Posterior cingulate gyrus (tissue), 11 donors: Measurements from ENCODE around the gene CCDC30.

Source experiments
- DNase-seq, 10 donors: peaks; one replicate each; pipeline versions ENCODE4 v3.0.0 to v3.0.0-alpha.2; 2020 to 2021; ENCODE audit warnings: mixed read lengths in 3 of 10
- intact Hi-C: fragments of 100-400 bp; cut with DNase I; formaldehyde crosslinking; loops from one replicate; pipeline ENCODE4 v1.15.1; 2023

The CCDC30 gene

DNA sequence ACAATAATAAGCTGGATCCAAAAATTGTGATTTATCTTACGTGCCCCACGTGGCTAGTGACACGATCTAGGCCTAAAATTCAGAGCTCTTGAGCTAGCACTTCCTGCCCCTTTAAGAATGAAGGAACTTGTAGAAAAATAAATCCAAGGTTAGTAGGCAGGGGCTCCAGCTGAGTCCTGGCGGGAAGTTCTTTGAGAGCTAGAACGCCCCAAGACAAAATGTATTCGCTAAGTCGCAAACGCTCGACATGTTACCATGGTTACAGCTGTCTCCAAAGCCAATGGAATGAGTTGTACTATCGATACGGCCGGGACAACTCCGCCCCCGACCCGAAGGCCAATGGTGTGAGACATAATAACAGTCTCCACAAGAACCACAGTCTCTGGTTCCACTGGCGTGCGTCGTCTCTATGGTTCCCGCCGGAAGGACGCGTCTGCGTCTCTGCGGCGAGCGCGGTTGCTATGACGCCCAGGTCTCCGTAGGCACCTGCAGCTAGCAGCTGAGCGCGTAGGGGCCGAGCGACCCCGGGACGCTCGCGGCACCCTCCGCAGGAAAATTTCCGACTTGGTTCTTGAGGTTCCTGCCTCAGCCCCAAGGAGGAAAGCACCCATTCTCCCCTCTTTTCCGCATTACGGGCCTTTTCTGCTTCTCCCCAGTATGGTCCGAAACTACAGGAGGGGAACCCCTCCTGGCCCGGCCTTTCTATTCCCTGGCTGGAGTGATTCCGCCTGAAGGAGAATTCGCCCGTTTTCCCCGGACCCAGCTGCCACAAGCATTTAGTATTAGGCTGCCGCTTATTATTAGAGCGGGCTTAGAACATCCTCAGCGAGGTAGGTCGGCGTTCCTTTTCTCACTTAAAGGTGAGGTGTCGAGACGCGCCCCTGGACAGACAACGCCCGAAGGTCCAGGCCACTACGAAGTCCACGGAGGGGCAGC, at the start of gene CCDC30:
CCDC30 (plus strand) TSS at position 459 of the 936 bp plus-strand sequence. CDS start 17,266 bp downstream, outside the sequence.
- intact Hi-C loops, result no loop called here

DNA sequence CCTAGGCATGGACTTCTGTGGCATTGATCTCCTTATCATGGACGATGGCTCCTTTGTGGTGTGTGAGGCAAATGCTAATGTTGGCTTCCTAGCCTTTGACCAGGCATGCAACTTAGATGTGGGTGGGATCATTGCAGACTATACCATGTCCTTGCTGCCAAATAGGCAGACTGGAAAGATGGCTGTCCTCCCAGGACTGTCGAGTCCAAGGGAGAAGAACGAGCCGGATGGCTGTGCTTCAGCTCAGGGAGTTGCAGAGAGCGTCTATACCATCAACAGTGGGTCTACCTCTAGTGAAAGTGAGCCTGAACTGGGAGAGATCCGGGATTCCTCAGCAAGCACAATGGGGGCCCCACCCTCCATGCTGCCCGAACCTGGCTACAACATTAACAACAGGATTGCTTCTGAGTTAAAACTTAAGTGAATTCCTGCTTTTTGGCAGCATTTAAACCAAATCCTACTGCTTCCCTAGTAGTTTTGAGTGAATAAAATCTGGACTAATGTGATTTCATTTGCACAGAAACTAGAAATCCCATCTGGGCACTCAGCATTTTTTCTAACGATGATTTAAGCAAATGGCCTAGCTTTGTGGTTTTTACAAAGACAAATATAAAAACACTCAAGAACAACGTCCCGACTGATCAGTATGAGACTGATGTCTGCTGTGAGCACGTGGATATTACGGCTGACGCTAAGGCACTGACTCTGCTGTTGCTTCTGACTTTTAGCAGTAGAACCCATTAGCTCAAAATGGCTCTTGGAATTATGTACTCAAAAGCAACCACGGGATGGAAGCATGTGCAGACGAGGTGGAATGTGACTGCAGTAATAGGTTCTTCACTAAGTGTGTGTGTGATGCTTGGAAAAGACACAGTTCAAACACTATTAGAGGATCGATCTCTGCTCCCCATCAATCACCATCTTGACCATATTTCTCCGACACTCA, 48.3 kb upstream of the CCDC30 start:
- intact Hi-C loops, result no loop called here
- DNase-seq, result no peak

More for the DNA sequence above, at the start of gene CCDC30:
- peak; percentile 79 to 99 (median 94) for DNase-seq

DNA sequence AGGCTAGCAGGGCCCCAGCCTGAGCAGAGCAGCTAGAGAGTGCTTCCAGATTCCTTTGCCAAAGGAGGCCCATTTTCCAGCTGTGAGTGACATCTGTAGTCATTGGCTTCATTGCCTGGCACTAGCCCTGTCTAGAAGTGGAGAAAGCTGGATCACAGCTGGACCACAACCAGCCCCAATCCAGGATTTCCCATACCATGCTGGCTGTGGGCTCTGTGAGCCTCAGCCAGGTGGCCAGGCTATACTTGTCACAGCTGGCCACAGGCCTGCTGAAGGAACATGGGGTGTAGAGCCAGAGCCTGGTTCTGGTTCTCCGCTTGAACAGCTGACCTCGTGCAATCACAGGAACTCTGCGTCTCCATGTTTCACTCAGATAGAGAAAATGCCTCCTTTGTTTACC, 45.9 kb upstream of the CCDC30 start:
- no peak for DNase-seq
- intact Hi-C loops, result no loop called here

DNA sequence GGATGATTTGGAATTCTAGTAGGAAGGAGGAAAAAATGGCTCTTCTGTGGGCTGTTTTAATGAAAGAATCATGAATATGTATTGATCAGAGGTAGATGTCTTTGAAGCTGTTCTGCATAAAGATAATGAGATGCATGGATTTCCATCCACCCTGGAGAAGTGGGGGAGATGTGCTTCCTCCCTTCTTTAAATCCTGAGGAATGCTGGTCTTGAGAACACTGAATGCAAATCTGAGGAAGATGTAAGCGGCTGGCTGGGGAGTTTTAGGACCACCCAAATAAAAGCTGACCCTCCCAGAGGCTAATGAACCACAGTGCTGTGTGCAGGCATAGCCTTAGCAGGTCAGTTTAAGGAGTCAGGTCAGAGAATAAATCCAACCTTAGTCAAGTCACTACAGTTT, 44.6 kb upstream of the CCDC30 start:
- intact Hi-C loops, result no loop called here
- DNase-seq, result no peak

DNA sequence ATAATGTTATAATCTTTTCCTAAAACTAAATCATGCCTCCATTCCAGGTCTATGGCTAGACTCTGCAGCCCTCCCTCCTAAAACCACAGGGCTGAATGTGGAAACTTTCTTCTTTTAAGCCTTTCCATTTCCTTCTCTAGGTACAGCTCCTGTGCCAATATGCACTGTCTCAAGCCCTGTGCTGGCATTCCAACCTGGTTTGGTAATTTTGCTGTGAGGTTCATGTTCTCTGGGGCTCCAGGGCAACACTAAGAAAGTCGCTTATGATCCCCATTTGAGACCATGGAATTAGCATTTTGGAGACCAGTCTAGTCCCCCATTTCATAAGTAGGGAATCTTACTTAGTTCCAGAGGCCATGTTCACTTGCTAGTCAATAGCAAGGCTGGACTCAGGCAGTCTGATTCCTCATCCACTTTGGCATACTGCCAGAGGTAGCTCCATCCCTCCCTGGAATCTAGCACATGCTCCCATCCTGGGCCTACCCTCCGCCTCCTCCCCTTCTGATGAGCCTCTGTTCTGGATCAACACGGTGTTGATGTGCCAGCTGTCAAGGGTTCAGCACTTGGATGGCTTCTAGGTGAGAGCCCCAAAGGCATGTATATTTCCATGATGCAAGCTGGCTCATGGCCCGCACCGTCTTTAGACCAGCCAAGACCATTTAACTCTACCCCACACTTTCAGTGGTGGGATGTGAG, 43.8 kb upstream of the CCDC30 start:
- DNase-seq, result peak in 7 of 10 donors; percentile 13 to 81 (median 32)
- intact Hi-C loops, result no loop called here

DNA sequence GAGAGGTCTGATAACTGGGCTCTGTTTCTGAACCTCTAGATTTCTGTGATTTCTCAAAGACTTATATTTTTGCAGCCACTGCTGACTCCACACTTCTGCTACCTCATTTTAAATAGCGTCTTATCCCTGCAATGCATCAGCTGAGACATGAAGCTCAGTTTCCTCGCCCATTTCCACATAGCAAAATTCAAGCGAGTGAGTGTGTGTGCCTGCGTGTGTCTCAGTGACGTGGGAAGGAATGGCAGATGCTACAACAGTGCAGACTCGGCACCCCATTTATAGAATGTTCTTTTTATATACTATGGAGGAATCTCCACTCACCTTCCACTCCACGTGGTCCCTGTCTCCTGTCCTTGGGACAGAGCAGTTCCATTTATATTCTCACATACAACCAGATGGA, 43.0 kb upstream of the CCDC30 start:
- DNase-seq, result peak in 8 of 10 donors; percentile 23 to 89 (median 57)
- intact Hi-C loops, result no loop called here

DNA sequence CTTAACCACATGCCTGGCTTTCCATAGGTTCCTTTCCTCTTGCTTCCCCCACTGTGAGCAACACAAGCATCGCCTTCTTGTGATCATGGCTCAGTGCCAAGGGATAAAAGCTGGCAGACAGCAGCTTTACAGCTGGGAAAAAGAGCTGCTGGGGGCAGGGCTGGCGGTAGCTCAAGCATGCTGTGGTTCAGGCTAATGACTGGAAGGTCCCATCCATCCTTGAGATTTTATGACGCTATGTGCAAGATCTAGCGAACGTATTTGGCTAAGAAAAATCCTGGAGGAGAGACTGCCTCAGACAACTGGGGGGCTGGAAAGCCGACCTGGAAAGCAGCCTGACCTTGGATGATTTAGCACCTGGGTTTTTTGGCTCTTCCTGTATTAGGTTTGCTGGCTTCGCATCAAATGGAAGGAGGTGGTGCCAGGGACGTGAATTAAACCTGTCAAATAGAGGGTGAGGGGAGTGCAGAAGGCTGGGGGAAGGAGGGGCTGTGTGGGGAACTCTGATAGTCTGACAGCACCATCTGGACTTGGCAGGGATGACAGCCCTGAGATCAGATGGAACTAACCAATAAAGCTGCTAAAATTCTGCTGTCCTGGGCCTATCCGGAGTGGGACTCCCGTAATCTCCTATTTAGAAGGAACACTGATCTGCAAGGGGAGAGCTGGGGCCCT, 42.0 kb upstream of the CCDC30 start:
- intact Hi-C loops, result no loop called here
- DNase-seq, result peak in 9 of 10 donors; percentile 24 to 93 (median 56)

DNA sequence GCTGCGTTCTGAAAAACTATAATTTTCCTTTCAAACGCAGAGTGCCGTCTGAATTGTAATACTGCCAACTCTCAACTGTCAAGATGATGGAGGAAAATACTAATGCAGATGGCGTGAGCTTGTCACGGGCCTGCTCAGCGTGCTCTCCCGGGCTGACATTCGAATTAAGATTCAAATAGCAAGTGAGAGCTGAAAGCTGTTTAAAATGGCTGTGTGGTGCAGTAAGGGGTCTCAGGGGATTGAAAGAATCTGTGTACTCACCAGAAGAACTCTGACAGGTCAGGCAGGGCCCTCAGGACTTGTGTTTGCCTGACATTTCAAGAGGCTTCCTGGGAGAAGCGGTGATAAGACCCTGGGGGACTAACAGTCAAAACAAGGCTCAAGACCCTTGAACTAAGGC, 40.3 kb upstream of the CCDC30 start:
- intact Hi-C loops, result no loop called here
- peak in 1 of 10 donors; percentile 12 for DNase-seq

DNA sequence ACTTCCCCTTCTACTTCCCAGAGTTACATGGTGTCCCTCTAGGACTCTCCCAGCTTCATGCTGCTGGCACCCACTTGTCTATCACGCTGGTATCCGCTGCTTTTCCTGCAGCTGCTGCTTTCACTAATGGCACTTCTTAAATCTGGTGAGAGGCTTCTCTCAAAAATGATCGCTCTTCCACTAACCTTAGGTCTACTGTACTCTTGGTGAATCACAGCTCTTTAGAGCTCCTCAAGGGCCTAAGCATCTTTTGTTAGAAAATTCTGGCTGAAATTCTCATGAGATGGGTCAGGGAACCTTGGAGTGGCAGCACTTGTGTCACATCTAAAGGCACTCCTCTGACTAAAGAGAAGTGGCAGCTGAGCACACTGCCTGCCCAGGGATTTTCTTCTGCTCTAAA, 39.4 kb upstream of the CCDC30 start:
- intact Hi-C loops, result no loop called here
- DNase-seq, result no peak

DNA sequence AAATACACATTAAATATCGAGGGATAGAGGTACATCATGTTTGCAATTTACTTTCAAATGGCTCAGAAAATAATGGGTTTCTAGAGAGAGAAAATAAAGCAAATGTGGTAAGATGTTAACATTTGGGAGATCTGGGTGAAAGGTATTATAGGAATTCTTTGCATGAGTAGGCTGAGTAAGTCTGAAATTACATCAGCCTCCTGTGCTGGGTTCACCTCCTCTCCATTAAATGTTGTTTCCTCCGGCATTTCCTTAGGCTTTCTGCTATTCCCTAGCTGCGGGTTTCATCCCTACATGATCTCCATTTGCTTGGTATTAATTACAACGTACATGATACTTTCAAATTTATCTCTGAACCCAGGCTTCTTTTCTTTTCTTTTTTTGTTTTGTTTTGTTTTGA, 38.9 kb upstream of the CCDC30 start:
- intact Hi-C loops, result no loop called here
- DNase-seq, result no peak

DNA sequence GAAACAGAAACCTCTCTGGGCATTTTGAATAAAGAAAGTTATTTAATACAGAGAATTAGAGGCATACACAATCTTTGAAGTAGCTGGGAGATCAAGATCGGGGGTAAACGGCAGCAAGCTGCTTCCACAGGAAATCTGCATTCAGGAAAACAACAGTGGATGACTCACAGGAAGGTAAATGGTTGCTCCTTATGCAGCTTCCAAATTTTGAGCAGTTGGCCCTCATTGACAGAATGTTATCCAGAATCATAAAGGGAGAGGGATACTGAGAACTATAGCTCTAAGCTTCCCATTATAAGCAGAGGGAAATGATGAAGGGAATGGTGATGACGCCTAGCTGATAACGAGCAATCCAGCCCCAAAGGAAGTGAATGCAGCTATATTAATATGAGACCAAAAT, 35.8 kb upstream of the CCDC30 start:
- DNase-seq, result no peak
- intact Hi-C loops, result no loop called here

DNA sequence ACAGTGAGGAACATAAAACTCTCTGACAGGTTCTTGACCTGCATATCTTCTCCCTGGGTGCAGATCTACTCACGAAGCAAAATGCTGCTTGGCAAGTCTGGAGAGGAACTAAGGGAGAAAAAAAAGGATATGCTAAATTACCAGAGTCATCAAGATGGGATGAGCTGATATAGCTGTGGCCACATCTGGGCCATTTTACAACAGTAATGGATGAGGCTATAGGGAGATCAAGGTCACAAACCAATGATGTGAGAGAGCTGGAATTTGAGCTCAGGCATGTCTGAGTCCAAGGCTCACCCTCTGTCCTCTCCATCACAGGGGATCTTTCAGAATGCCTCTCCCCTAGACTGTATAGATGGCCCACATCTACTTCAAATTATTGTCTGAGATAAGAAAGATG, 33.5 kb upstream of the CCDC30 start:
- intact Hi-C loops, result no loop called here
- DNase-seq, result no peak

DNA sequence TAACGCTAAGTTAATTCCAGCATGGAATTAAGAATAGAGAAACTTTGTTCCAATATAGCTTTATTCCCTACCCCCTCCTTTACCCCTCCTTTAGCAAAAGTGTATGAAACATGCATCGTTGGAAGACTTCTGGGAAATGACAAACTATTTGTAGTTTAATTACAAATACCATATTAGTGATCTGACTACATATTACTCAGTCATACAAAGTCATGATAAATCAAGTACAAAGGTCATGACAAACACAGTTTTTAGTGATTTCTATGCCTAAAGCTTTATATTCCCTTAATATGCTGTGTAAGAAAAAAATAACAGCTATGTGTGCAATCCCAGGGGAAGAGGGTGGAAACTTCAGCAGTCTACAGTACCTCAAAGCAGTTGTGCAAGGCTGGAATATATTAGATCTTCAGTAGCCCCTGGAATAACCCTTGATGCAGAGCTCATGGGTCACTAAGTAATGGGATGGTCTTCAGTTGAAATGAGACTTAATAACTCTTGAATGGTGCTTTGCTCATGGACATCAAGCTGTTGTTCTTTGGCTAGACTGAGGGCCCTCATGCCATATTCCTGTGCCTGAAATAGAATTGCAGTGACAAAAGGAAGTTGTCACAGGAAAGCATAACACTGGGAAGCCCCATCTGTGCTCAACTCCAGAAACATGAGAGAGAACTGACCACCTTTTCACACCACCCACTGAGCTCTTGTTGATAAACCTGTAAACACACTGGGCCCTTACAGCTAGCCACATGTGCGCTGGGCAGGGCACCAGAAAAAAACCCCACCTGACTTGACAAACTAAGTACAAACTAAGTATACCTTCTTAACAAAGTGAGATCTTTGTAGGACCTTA, 32.6 kb upstream of the CCDC30 start:
- intact Hi-C loops, result no loop called here
- no peak for DNase-seq

DNA sequence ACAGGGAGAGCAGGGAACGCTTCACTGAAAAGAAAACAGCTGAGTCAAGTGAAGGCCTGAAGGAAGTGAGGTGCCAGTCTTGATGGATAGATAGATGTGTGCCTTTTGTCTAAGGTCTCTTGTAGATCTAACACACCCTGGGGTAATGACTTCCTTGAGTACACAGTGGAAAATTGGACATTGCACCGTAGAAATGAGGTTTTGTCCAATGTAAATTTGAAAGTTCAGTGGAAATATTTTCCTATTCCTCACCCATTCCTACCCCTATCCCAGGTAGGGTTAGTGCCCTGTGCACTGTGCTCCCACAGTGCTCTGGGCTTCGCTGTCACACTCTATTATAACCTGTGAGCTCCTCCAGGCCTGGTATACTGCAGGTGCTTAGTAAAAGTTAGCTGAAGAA, 31.6 kb upstream of the CCDC30 start:
- intact Hi-C loops, result no loop called here
- no peak for DNase-seq

DNA sequence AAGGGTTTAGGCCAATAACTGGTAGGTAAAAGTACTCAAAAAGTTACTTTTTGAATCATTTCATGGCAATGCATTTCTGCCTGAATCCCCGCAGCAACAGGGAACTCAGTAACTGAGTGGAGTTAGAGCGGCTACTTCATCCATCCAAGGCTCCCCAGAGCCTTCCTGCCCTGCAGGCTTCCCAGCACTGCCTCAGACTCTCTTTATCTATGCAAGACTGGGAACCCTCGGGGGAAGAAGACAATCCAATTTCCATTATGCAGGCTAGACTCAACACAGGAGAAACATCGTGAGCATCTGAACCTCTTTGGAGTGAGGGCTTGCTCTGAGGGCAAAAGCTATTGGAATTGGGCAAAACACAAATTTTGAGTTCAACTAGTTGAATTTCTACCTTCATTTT, 30.4 kb upstream of the CCDC30 start:
- intact Hi-C loops, result no loop called here
- DNase-seq, result no peak

DNA sequence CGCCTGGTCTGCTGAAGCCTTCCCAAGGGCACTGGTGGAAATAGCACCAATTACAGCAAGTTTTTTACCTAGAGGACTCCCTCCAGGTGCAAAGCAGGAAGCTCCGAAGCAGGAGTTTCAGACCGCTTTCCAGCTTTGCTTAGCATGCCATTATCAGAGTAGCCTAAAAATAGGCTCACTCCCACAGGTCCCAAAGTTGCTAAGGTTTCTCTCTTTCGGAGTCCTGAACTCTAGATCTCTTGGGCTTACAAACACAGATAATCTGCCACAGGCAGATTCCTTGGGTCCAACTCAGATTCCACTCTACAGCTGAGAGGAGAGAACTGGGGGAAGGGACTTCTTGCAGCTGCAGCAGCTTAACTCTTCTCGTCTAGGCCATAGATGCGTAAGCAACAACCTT, 29.7 kb upstream of the CCDC30 start:
- intact Hi-C loops, result no loop called here
- no peak for DNase-seq

DNA sequence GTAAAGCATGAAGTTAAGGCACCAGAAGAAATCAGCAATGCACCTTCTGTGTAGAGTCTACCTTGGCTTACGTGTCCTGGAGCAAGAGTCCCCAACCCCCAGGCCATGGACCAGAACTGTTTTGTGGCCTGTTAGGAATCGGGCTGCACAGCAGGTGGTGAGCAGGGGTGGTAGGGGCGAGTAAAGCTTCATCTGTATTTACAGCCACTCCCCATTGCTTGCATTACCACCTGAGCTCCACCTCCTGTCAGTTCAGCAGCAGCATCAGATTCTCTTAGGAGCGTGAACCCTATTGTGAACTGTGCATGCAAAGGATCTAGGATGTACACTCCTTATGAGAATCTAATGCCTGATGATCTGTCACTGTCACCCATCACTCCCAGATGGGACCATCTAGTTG, 28.7 kb upstream of the CCDC30 start:
- no peak for DNase-seq
- intact Hi-C loops, result no loop called here

DNA sequence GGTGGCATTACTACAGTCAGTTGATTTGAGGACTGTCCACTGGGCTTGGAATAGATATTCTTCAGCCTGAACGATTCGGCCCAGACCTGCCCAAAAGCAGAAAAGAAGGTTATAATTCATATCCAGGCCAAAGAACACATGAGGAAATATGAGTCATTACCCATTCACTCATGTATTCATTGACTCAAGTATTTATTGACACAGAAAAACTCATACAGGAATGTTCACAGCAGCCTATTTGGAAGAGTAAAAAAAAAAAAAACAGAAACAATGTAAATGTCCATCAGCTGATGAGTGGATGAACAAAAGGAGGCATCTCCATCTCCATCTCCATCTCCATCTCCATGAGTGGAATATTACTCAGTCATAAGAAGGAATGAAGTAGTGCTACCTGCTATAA, 23.1 kb upstream of the CCDC30 start:
- intact Hi-C loops, result no loop called here

DNA sequence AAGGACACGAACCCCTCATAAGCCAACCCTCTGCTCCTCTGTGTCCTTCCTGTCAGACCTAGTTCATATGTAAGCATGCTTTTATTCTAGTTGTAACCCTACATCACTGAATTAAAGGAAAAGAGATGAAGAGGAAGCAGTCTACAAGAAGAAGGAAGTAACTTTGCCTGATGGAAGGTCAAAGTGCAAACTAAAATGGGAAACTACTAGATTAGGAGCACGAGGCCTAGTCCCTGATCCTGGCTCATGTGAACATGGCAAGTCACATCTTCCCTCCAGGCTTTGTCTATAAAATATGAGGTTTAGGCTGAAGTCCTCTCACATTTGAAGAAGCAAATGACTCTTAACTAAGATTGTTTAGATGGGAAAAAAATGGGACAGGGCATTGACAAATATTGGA, 20.4 kb upstream of the CCDC30 start:
- DNase-seq, result no peak
- intact Hi-C loops, result no loop called here

More for the DNA sequence above, 23.1 kb upstream of the CCDC30 start:
- no peak for DNase-seq
